H9 (cell line): ENCODE data around the gene FGD5. TPM values are rescaled to one million over a fixed set of nuclear protein-coding genes. Genes with fewer than 3 reads are reported as not detected.

Experiments
- DNase-seq: peaks from one replicate; pipeline ENCODE4 v3.0.0-alpha.2; 2017
- H2AFZ ChIP-seq: one replicate; pipeline ENCODE4 v1.6.1; 2013; ENCODE audit warnings: mild to moderate bottlenecking, low read length, control low read depth, moderate library complexity
- H2AK5ac ChIP-seq: 2 replicates; pipeline ENCODE4 v1.6.1; 2013; ENCODE audit warnings: low read length, control low read depth, mixed read lengths; ENCODE audit not compliant: insufficient read length
- H2BK120ac ChIP-seq: one replicate; pipeline ENCODE4 v1.6.1; 2013; ENCODE audit warnings: low read depth, mild to moderate bottlenecking, low read length, control low read depth, inconsistent platforms; ENCODE audit not compliant: poor library complexity, severe bottlenecking
- H2BK12ac ChIP-seq: 2 replicates; pipeline ENCODE4 v1.6.1; 2013; ENCODE audit warnings: low read length, control low read depth, mixed read lengths, low read depth; ENCODE audit not compliant: insufficient read length
- H2BK15ac ChIP-seq: 2 replicates; pipeline ENCODE4 v1.6.1; 2013; ENCODE audit warnings: low read depth, low read length, control low read depth
- H2BK20ac ChIP-seq: one replicate; pipeline ENCODE4 v1.6.1; 2013; ENCODE audit warnings: low read depth, mild to moderate bottlenecking, low read length, control low read depth, inconsistent platforms; ENCODE audit not compliant: poor library complexity, severe bottlenecking
- H2BK5ac ChIP-seq: 2 replicates; pipeline ENCODE4 v1.6.1; 2013; ENCODE audit warnings: low read length, control low read depth, mixed read lengths; ENCODE audit not compliant: insufficient read length
- H3K14ac ChIP-seq: 2 replicates; pipeline ENCODE4 v1.6.1; 2013; ENCODE audit warnings: low read length, control low read depth; ENCODE audit not compliant: insufficient read depth
- H3K18ac ChIP-seq: 2 replicates; pipeline ENCODE4 v1.6.1; 2013; ENCODE audit warnings: low read depth, mild to moderate bottlenecking, mixed read lengths, low read length, control low read depth; ENCODE audit not compliant: insufficient read length
- H3K23ac ChIP-seq: 2 replicates; pipeline ENCODE4 v1.6.1; 2013; ENCODE audit warnings: low read length, control low read depth, mixed read lengths, low read depth; ENCODE audit not compliant: insufficient read length
- H3K23me2 ChIP-seq: 2 replicates; pipeline ENCODE4 v1.6.1; 2013; ENCODE audit warnings: low read depth, mild to moderate bottlenecking, mixed read lengths, low read length, control low read depth; ENCODE audit not compliant: insufficient read length, poor library complexity, severe bottlenecking
- H3K27ac ChIP-seq: 2 replicates; pipeline ENCODE4 v1.5.1; 2013; ENCODE audit warnings: low read length, control low read depth, mixed read lengths, low read depth; ENCODE audit not compliant: insufficient read length
- H3K27me3 ChIP-seq: 2 replicates; pipeline ENCODE4 v1.6.1; 2013; ENCODE audit warnings: low read length, control low read depth, inconsistent platforms; ENCODE audit not compliant: insufficient read depth
- H3K4ac ChIP-seq: 2 replicates; pipeline ENCODE4 v1.6.1; 2013; ENCODE audit warnings: low read depth, mild to moderate bottlenecking, control low read depth, inconsistent platforms, low read length, moderate library complexity
- H3K4me1 ChIP-seq: 2 replicates; pipeline ENCODE4 v1.6.1; 2013; ENCODE audit warnings: low read length, control low read depth, inconsistent platforms; ENCODE audit not compliant: insufficient read depth
- H3K4me2 ChIP-seq: 2 replicates; pipeline ENCODE4 v1.6.1; 2013; ENCODE audit warnings: low read length, control low read depth, mixed read lengths; ENCODE audit not compliant: insufficient read length, insufficient read depth
- H3K56ac ChIP-seq: 2 replicates; pipeline ENCODE4 v1.6.1; 2013; ENCODE audit warnings: low read depth, mild to moderate bottlenecking, mixed read lengths, low read length, control low read depth; ENCODE audit not compliant: insufficient read length
- H3K79me1 ChIP-seq: 2 replicates; pipeline ENCODE4 v1.6.1; 2013; ENCODE audit warnings: low read depth, mild to moderate bottlenecking, moderate library complexity, low read length, control low read depth, inconsistent platforms; ENCODE audit not compliant: insufficient read depth, poor library complexity, severe bottlenecking
- H3K79me2 ChIP-seq: 2 replicates; pipeline ENCODE4 v1.6.1; 2013; ENCODE audit warnings: low read length, control low read depth, inconsistent platforms; ENCODE audit not compliant: insufficient read depth
- H3K9ac ChIP-seq: 2 replicates; pipeline ENCODE4 v1.6.1; 2013; ENCODE audit warnings: low read length, control low read depth, mixed read lengths; ENCODE audit not compliant: insufficient read length; ENCODE audit errors: extremely low read depth
- H3K9me3 ChIP-seq: one replicate; pipeline ENCODE4 v1.6.1; 2013; ENCODE audit warnings: low read depth, low read length, inconsistent platforms; ENCODE audit not compliant: control insufficient read depth
- H3T11ph ChIP-seq: one replicate; pipeline ENCODE4 v1.6.1; 2013; ENCODE audit warnings: mild to moderate bottlenecking, low read length, control low read depth, inconsistent platforms
- H4K20me1 ChIP-seq: one replicate; pipeline ENCODE4 v1.6.1; 2013; ENCODE audit not compliant: control insufficient read depth, insufficient read length, insufficient read depth
- H4K5ac ChIP-seq: 2 replicates; pipeline ENCODE4 v1.6.1; 2013; ENCODE audit warnings: low read depth, mild to moderate bottlenecking, mixed read lengths, low read length, control low read depth; ENCODE audit not compliant: insufficient read length
- H4K8ac ChIP-seq: replicated peaks from 2 replicates; pipeline ENCODE4 v1.6.1; 2013; ENCODE audit warnings: low read length, control low read depth, mixed read lengths, low read depth; ENCODE audit not compliant: insufficient read length
- H4K91ac ChIP-seq: 2 replicates; pipeline ENCODE4 v1.6.1; 2013; ENCODE audit warnings: low read depth, mild to moderate bottlenecking, moderate library complexity, mixed read lengths, low read length, control low read depth; ENCODE audit not compliant: insufficient read length
- H3K27ac Mint-ChIP-seq, 3 experiments: 2 replicates in 2 of 3; 3 replicates in 1 of 3; pipeline ENCODE4 v1.8.0; 2020 to 2021; ENCODE audit warnings: mixed read lengths in 3 of 3, mild to moderate bottlenecking in 1 of 3, moderate library complexity in 1 of 3
- H3K27me3 Mint-ChIP-seq: 2 replicates; pipeline ENCODE4 v1.8.0; 2021; ENCODE audit warnings: low read depth, mild to moderate bottlenecking, moderate library complexity, mixed read lengths
- H3K36me3 Mint-ChIP-seq, 3 experiments: 2 replicates in 2 of 3; 3 replicates in 1 of 3; pipeline ENCODE4 v1.8.0; 2020 to 2021; ENCODE audit warnings: low read depth in 3 of 3, mixed read lengths in 3 of 3; ENCODE audit not compliant: insufficient read depth in 1 of 3
- H3K4me1 Mint-ChIP-seq, 2 experiments: 2 replicates each; pipeline ENCODE4 v1.8.0; 2020; ENCODE audit warnings: mixed read lengths in 2 of 2
- H3K4me3 Mint-ChIP-seq, 2 experiments: 2 replicates in 1 of 2; 3 replicates in 1 of 2; pipeline ENCODE4 v1.8.0; 2020 to 2021; ENCODE audit warnings: mild to moderate bottlenecking in 2 of 2, mixed read lengths in 2 of 2, moderate library complexity in 1 of 2
- H3K9me3 Mint-ChIP-seq, 2 experiments: 2 replicates in 1 of 2; 3 replicates in 1 of 2; pipeline ENCODE4 v1.8.0; 2020; ENCODE audit warnings: mild to moderate bottlenecking in 2 of 2, mixed read lengths in 2 of 2, moderate library complexity in 1 of 2
- CTCF ChIP-seq: fragments of 200-600 bp; sonication (generic); conservative IDR thresholded peaks from 3 replicates; pipeline ENCODE4 v1.8.0; 2021; ENCODE audit warnings: antibody characterized with exemption, mild to moderate bottlenecking
- WGBS: extraction: QIAGEN DNeasy Blood & Tissue Kit; methylation state at CpG from one replicate; pipeline ENCODE4 v1.1.7; 2013; ENCODE audit warnings: missing lambda C conversion rate, low lambda C conversion rate, mixed read lengths; ENCODE audit not compliant: insufficient read length; ENCODE audit errors: extremely low coverage; 5-methylcytosine and 5-hydroxymethylcytosine counted together
- total RNA-seq: library from RNA; stranded (reverse); gene quantifications from 2 replicates; pipeline ENCODE4 v1.2.1, GENCODE V29; 2021

Gene FGD5
- total RNA-seq, 1 experiment from 2014 or later, result 7.8 TPM

DNA sequence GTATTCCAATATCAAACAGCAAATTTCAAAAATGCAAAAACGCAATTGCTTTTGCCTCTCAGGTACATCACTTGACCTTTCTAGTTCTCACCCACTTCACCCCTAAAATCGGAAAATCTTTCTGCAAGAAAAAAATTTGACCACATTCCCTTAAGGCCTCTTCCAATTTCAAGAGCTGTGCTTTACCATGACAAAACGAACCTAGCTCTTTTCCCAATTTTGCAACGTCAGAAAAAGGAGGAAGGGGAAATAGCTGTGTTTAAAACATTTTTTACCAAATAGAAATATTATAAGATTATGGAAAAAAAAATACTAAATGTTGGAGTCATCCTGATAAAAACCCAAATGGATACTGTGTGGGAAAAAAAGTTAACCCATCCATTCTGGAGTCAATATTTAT, 127.5 kb downstream of the FGD5 start:
- no peaks in the 10 kb centered on the region for H3K9me3 Mint-ChIP-seq
- Histone ChIP-seq H3K4me2 (peak overlapping the region; percentile 59), H2AFZ (no peak overlapping the region), H3K4me1 (no peaks in the 10 kb centered on the region), H3K4ac (no peak overlapping the region), H3T11ph (no peak overlapping the region), H4K5ac (no peak overlapping the region), H3K14ac (no peak overlapping the region), H2BK5ac (no peak overlapping the region), H3K9ac (peak overlapping the region; percentile 96), H2AK5ac (no peak overlapping the region), H3K9me3 (no peaks in the 10 kb centered on the region), H3K79me1 (peaks cover 8% of the 10 kb centered on the region), H2BK12ac (no peak overlapping the region), H3K23ac (no peak overlapping the region), H4K8ac (no peak overlapping the region), H4K20me1 (no peaks in the 10 kb centered on the region), H3K27ac (no peak overlapping the region), H3K23me2 (peaks cover 6% of the 10 kb centered on the region), H3K79me2 (peaks cover 24% of the 10 kb centered on the region; the same call in 1 of the 2 replicates), H4K91ac (no peak overlapping the region), H2BK15ac (no peak overlapping the region), H3K27me3 (no peaks in the 10 kb centered on the region), H2BK20ac (no peak overlapping the region), H3K18ac (no peak overlapping the region), H2BK120ac (no peak overlapping the region), H3K56ac (no peak overlapping the region)
- WGBS, result no CpG with 5 or more reads among the region's 4 CpGs
- H3K27me3 Mint-ChIP-seq, result no peaks in the 10 kb centered on the region
- no peak overlapping the region; a peak in 3 of 7 replicates for H3K27ac Mint-ChIP-seq
- DNase-seq, result no peak
- TF ChIP-seq CTCF, result no peak
- peak overlapping the region; percentile 92 to 96 for H3K4me3 Mint-ChIP-seq
- peaks cover 40 to 41% of the 10 kb centered on the region in 2 experiments for H3K4me1 Mint-ChIP-seq
- peaks cover 14 to 47% (median 45%) of the 10 kb centered on the region in 3 experiments; a peak in 5 of 7 replicates for H3K36me3 Mint-ChIP-seq
